PC-9 (cell line): Measurements from ENCODE around the gene LRP10. TPM values are rescaled to one million over a fixed set of nuclear protein-coding genes. Genes with fewer than 3 reads are reported as not detected.
"Not testable (repeated sequence)": the region's sequence is repeated elsewhere in the genome, so short reads cannot be mapped to it uniquely, and the experiment has no call there.

Source experiments
- BruUV-seq: library from RNA; stranded (reverse); fragments of 400-500 nt; replicated peaks from 2 replicates; lab custom pipeline; 2021; lab: Mats Ljungman, UMichigan
- CTCF ChIA-PET: fragments of 300-600 bp; sonication (Branson Sonifier 250); formaldehyde crosslinking; loops from one replicate; lab custom pipeline; 2022; ENCODE audit warnings: antibody characterized with exemption; lab: Charles Lee
- POLR2A ChIA-PET: fragments of 300-600 bp; sonication (Branson Sonifier 250); formaldehyde crosslinking; loops from one replicate; lab custom pipeline; 2022; ENCODE audit warnings: antibody characterized with exemption; ENCODE audit not compliant: unreplicated experiment; lab: Charles Lee
- DNase-seq, 2 experiments: peaks; one replicate each; pipeline versions ENCODE4 v3.0.0 to v3.0.0-alpha.2; 2015 to 2022; ENCODE audit warnings: mixed read lengths in 1 of 2
- H2AFZ ChIP-seq: fragments of 200-600 bp; sonication (generic); 2 replicates; pipeline ENCODE4 v1.8.1; 2017; ENCODE audit warnings: antibody characterized with exemption
- H3F3A ChIP-seq: fragments of 200-600 bp; sonication (generic); 2 replicates; pipeline ENCODE4 v1.8.1; 2017; ENCODE audit warnings: antibody characterized with exemption, mild to moderate bottlenecking, low read depth; ENCODE audit not compliant: insufficient read depth
- H3K27ac ChIP-seq: fragments of 200-600 bp; sonication (generic); 2 replicates; pipeline ENCODE4 v1.6.1; 2016; ENCODE audit warnings: mixed run types
- H3K27me3 ChIP-seq: fragments of 200-600 bp; sonication (generic); 2 replicates; pipeline ENCODE4 v1.6.1; 2016; ENCODE audit warnings: low read depth, mixed run types; ENCODE audit not compliant: insufficient read depth
- H3K36me3 ChIP-seq: fragments of 200-600 bp; sonication (generic); 2 replicates; pipeline ENCODE4 v1.6.1; 2016; ENCODE audit warnings: low read depth, mixed run types
- H3K4me1 ChIP-seq: fragments of 200-600 bp; sonication (generic); replicated peaks from 2 replicates; pipeline ENCODE4 v1.6.1; 2016; ENCODE audit warnings: mixed run types; ENCODE audit not compliant: insufficient read depth
- H3K4me2 ChIP-seq: fragments of 200-600 bp; sonication (generic); 2 replicates; pipeline ENCODE4 v1.6.1; 2017; ENCODE audit warnings: mixed run types
- H3K4me3 ChIP-seq: fragments of 200-600 bp; sonication (generic); 2 replicates; pipeline ENCODE4 v1.6.1; 2016; ENCODE audit warnings: mixed run types
- H3K79me2 ChIP-seq: fragments of 200-600 bp; sonication (generic); 2 replicates; pipeline ENCODE4 v1.6.1; 2017; ENCODE audit warnings: low read depth, mixed run types
- H3K9me2 ChIP-seq: fragments of 200-600 bp; sonication (generic); 2 replicates; pipeline ENCODE4 v1.8.1; 2017; ENCODE audit warnings: mild to moderate bottlenecking; ENCODE audit not compliant: insufficient read depth
- H3K9me3 ChIP-seq: fragments of 200-600 bp; sonication (generic); 2 replicates; pipeline ENCODE4 v1.8.1; 2016; ENCODE audit warnings: low read depth; ENCODE audit not compliant: insufficient read depth
- H4K20me1 ChIP-seq: fragments of 200-600 bp; sonication (generic); 2 replicates; pipeline ENCODE4 v1.8.1; 2017; ENCODE audit not compliant: insufficient read depth
- EZH2 ChIP-seq: fragments of 200-600 bp; sonication (generic); IDR thresholded peaks from 2 replicates; pipeline ENCODE4 v1.8.0; 2017; ENCODE audit warnings: antibody characterized with exemption, low read depth
- intact Hi-C: fragments of 100-400 bp; cut with micrococcal nuclease; formaldehyde crosslinking; loops from one replicate; pipeline ENCODE4 v1.10.0; 2022; ENCODE audit not compliant: unreplicated experiment
- total RNA-seq: library from RNA; stranded (reverse); gene quantifications from 2 replicates; pipeline ENCODE4 v1.2.3, GENCODE V29; 2021
- TF ChIP-seq, protein P1 (sequence below): fragments of 200-600 bp; sonication (generic); conservative IDR thresholded peaks from 2 replicates; pipeline ENCODE4 v1.6.1; 2017; ENCODE audit warnings: mixed run types, antibody characterized with exemption, mild to moderate bottlenecking, moderate library complexity

The LRP10 gene
- total RNA-seq, 1 experiment from 2014 or later: 61.6 TPM

- Histone ChIP-seq H3K9me2 (no peaks in the 10 kb centered on the region), H3K4me3 (no peak overlapping the region), H3K27ac (no peak overlapping the region), H4K20me1 (no peaks in the 10 kb centered on the region), H3K36me3 (peaks cover 14% of the 10 kb centered on the region; the same call in 1 of the 2 replicates), H3K27me3 (no peaks in the 10 kb centered on the region), H3F3A (no peaks in the 10 kb centered on the region), H3K79me2 (peaks cover 13% of the 10 kb centered on the region), H3K4me1 (no peaks in the 10 kb centered on the region), H2AFZ (no peak overlapping the region), H3K4me2 (no peak overlapping the region), H3K9me3 (no peaks in the 10 kb centered on the region)
- no peak for DNase-seq
- TF ChIP-seq, protein P1, sequence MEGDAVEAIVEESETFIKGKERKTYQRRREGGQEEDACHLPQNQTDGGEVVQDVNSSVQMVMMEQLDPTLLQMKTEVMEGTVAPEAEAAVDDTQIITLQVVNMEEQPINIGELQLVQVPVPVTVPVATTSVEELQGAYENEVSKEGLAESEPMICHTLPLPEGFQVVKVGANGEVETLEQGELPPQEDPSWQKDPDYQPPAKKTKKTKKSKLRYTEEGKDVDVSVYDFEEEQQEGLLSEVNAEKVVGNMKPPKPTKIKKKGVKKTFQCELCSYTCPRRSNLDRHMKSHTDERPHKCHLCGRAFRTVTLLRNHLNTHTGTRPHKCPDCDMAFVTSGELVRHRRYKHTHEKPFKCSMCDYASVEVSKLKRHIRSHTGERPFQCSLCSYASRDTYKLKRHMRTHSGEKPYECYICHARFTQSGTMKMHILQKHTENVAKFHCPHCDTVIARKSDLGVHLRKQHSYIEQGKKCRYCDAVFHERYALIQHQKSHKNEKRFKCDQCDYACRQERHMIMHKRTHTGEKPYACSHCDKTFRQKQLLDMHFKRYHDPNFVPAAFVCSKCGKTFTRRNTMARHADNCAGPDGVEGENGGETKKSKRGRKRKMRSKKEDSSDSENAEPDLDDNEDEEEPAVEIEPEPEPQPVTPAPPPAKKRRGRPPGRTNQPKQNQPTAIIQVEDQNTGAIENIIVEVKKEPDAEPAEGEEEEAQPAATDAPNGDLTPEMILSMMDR: no peak
- TF ChIP-seq EZH2: no peak
- CTCF ChIA-PET: no interaction called here
- intact Hi-C loops: no loop called here
- BruUV-seq: no TSS peak
- POLR2A ChIA-PET: no interaction called here
These were observed 39.4 kb downstream of the LRP10 start for GRCh38 chr14:22910916-22911315.

GRCh38 chr14:22914836-22915235 is 43.3 kb downstream of the LRP10 start:
- not testable (repeated sequence) for H3K4me2 ChIP-seq
- POLR2A ChIA-PET: interaction anchor here (0.6 kb wide), 1 partner anchor 325 kb away, joined by 4 read pairs; no protein-coding TSS in a partner anchor

DNA sequence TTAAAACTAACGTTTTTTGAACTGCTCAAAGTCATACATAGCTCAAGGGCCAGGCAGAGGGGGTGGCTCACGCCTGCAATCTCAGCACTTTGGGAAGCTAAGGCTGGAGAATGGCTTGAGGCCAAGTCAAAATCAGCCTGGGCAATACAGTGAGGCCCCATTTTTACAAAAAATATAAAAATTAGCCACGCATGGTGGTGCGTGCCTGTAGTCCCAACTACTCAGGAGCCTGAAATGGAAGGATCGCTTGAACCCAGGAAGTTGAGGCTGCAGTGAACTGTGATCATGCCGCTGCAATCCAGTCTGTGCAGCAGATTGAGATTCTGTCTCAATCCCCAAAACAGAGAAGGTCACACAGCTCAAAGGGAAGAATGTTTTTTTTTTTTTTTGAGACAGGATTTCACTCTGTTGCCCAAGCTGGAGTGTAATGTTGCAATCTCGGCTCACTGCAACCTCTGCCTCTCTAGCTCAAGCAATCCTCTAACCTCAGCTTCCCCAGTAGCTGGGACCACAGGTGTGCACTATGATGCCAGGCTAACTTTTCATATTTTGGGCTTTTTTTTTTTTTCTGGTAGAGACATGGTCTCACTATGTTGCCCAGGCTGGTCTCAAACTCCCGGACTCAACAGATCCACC is 44.5 kb downstream of the LRP10 start:
- peaks cover 11% of the 10 kb centered on the region for H3F3A ChIP-seq
- H3K4me2 ChIP-seq: no peak overlapping the region
- H3K36me3 ChIP-seq: peaks cover 4% of the 10 kb centered on the region; the same call in 1 of the 2 replicates
- no peaks in the 10 kb centered on the region for H3K9me3 ChIP-seq
- no peak overlapping the region for H3K27ac ChIP-seq
- no peaks in the 10 kb centered on the region for H4K20me1 ChIP-seq
- ChIA-PET POLR2A (no interaction called here), CTCF (interaction anchor here (0.6 to 1.1 kb wide), 4 partner anchors 9 to 138 kb away, joined by 3 to 6 read pairs (median 3); partner anchors contain the start of gene HAUS4)
- no peak for DNase-seq
- TF ChIP-seq EZH2: no peak
- TF ChIP-seq, protein P1: no peak
- peaks cover 9% of the 10 kb centered on the region for H3K4me1 ChIP-seq
- H2AFZ ChIP-seq: no peak overlapping the region
- intact Hi-C loops: loop anchor here (5.0 kb wide), 1 partner anchor 44 kb away; the partner anchor contains the start of gene LRP10
- H3K27me3 ChIP-seq: no peaks in the 10 kb centered on the region
- no peak overlapping the region for H3K4me3 ChIP-seq
- H3K79me2 ChIP-seq: peaks cover 40% of the 10 kb centered on the region
- no peaks in the 10 kb centered on the region for H3K9me2 ChIP-seq
- no TSS peak for BruUV-seq

More at GRCh38 chr14:22914836-22915235, 43.3 kb downstream of the LRP10 start:
- H3K4me1 ChIP-seq, H3K4me3 ChIP-seq, H4K20me1 ChIP-seq, H3K9me3 ChIP-seq, CTCF ChIA-PET, DNase-seq, H3K27me3 ChIP-seq, H3K27ac ChIP-seq, H3K36me3 ChIP-seq, H3K9me2 ChIP-seq, BruUV-seq, H3F3A ChIP-seq, H2AFZ ChIP-seq: not testable (repeated sequence)
- intact Hi-C loops: loop anchor here (5.0 kb wide), 1 partner anchor 43 kb away; the partner anchor contains the start of gene LRP10
- H3K79me2 ChIP-seq: peaks cover 40% of the 10 kb centered on the region
